Mucosa of gallbladder (tissue), 1 donor: ENCODE data around the gene HGD. TPM values are rescaled to one million over a fixed set of nuclear protein-coding genes. Genes with fewer than 3 reads are reported as not detected.

Experiments
- DNase-seq: peaks from one replicate; pipeline ENCODE4 v3.0.0-alpha.2; 2020; ENCODE audit warnings: low spot score
- total RNA-seq: library from RNA; stranded (reverse); gene quantifications from one replicate; pipeline ENCODE4 v1.2.1, GENCODE V29; 2021
- donor health status: DM: no; HTN: no; CAD: no.

The HGD gene
- total RNA-seq, 1 donor from 2014 or later = 211 TPM

- DNase-seq = no peak
Measured at GRCh38 chr3:120587332-120587975, 94.6 kb downstream of the HGD start.

Other genes with a start within 250 kb of the HGD start
- 294 TPM for gene FSTL1, start 231.2 kb downstream of the HGD start, total RNA-seq
- gene NDUFB4, start 85.9 kb downstream of the HGD start, total RNA-seq = 125 TPM
- 23.4 TPM for gene RABL3, start 60.3 kb upstream of the HGD start, total RNA-seq
- gene GTF2E1, start 60.5 kb upstream of the HGD start, total RNA-seq = 12.5 TPM
- 0.35 TPM for gene STXBP5L, start 226.0 kb upstream of the HGD start, total RNA-seq